ENCODE data around the gene ACTR3C. TPM values are rescaled to one million over a fixed set of nuclear protein-coding genes. Genes with fewer than 3 reads are reported as not detected.

ACTR3C gene
- total and polyA plus RNA-seq, 2 of the 13 experiments (the other 11 are each of a cell fraction or from before 2014, with no cell fraction given) = 3.8 to 7.5 TPM

GRCh38 chr7:150368096-150368883 lies 44.9 kb upstream of the ACTR3C start, which contains the start of gene REPIN1 (continued):
- TF ChIP-seq HOXA9 (CRISPR knock-in tag; IDR thresholded peaks at IDR 0.05; ENCODE audit: borderline replicate concordance) (peak; percentile 68; the same call in 1 of the 2 replicates), ZNF503 (CRISPR knock-in tag; IDR thresholded peaks at IDR 0.05) (peak; percentile 58; the same call in 1 of the 2 replicates), ZNF543 (CRISPR knock-in tag; IDR thresholded peaks at IDR 0.05) (no peak), ZFP36L1 (CRISPR knock-in tag; IDR thresholded peaks at IDR 0.05) (peak; percentile 82), ZFP36L2 (CRISPR knock-in tag; IDR thresholded peaks at IDR 0.05) (no peak), NR0B2 (CRISPR knock-in tag; IDR thresholded peaks at IDR 0.05) (no peak), ZNF713 (CRISPR knock-in tag; IDR thresholded peaks at IDR 0.05) (no peak), HINFP (CRISPR knock-in tag; IDR thresholded peaks at IDR 0.05; ENCODE audit: low read depth) (peak; percentile 83), ZFP90 (CRISPR knock-in tag; IDR thresholded peaks at IDR 0.05; ENCODE audit: borderline replicate concordance) (peak; percentile 39; the same call in 1 of the 2 replicates), NCOR1 (IDR thresholded peaks at IDR 0.05; ENCODE audit: borderline replicate concordance, low read length) (0 out of 2 replicates have a peak, but pooled peaks have one; percentile 30), ATAD3A (CRISPR knock-in tag; IDR thresholded peaks at IDR 0.05) (no peak), ZNF441 (CRISPR knock-in tag; IDR thresholded peaks at IDR 0.05; ENCODE audit: borderline replicate concordance) (peak; percentile 20; the same call in 1 of the 2 replicates), CSRNP1 (CRISPR knock-in tag; IDR thresholded peaks at IDR 0.05) (peak; percentile 86; the same call in 1 of the 2 replicates), ZMAT3 (CRISPR knock-in tag; conservative IDR thresholded peaks at IDR 0.05) (peak; percentile 59), ZNF354B (CRISPR knock-in tag; IDR thresholded peaks at IDR 0.05) (0 out of 2 replicates have a peak, but pooled peaks have one; percentile 36), PBX2 (CRISPR knock-in tag; IDR thresholded peaks at IDR 0.05) (no peak), ZFP36 (IDR thresholded peaks at IDR 0.05; ENCODE audit: borderline replicate concordance, low read depth, low read length, partially characterized antibody) (no peak), SMAD3 (CRISPR knock-in tag; IDR thresholded peaks at IDR 0.05) (0 out of 2 replicates have a peak, but pooled peaks have one; percentile 27), KLF13 (CRISPR knock-in tag; IDR thresholded peaks at IDR 0.05) (no peak), EP300 (IDR thresholded peaks at IDR 0.05; ENCODE audit: low read depth in 2 of 2, low read length in 2 of 2) (peak; percentile 43 to 49; a peak in 2 of 4 replicates), EP300 (CRISPR knock-in tag; IDR thresholded peaks at IDR 0.05; ENCODE audit: borderline replicate concordance) (no peak), ZNF367 (CRISPR knock-in tag; IDR thresholded peaks at IDR 0.05; ENCODE audit: borderline replicate concordance) (no peak), NFIB (CRISPR knock-in tag; IDR thresholded peaks at IDR 0.05; ENCODE audit: borderline replicate concordance) (peak; percentile 86; the same call in 1 of the 2 replicates)

Data from HepG2 (cell line).